ENCODE results near the gene TEX13C. TPM values are rescaled to one million over a fixed set of nuclear protein-coding genes. Genes with fewer than 3 reads are reported as not detected.

TEX13C gene
- total RNA-seq, 1 experiment from 2014 or later: not detected

DNA sequence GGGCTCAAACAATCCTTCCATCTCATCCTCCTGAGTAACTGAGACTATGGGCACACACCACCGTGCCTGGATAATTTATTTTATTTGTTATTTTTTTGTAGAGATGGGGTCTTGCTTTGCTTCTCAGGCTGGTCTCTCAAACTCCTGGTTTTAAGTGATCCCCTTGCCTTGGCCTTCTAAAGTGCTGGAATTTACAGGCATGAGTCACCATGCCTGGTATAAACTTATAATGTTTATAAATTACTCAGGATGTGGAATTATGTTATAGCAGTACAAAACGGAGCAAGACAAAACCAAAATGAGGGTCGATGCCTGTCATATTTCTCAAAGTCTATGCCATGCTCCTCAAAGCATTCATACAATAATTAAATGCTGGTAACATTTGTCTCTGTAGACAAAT lies 29.8 kb upstream of the TEX13C start:
- Histone ChIP-seq H3K4me3 (replicated peaks in 1 of 2; ENCODE audit: low read depth in 1 of 2, low read length in 2 of 2) (no peak overlapping the region), H3K9ac (ENCODE audit: low read length) (no peak overlapping the region), H3K36me3 (ENCODE audit: control insufficient read depth in 1 of 2, insufficient read depth in 2 of 2, low read length in 2 of 2) (no peaks in the 10 kb centered on the region), H3K27me3 (ENCODE audit: insufficient read depth, low read length) (no peaks in the 10 kb centered on the region), H3K9me3 (ENCODE audit: control insufficient read depth in 1 of 2, insufficient read depth in 1 of 2, low read depth in 1 of 2, low read length in 2 of 2) (no peaks in the 10 kb centered on the region), H3K9me2 (ENCODE audit: insufficient read depth) (no peaks in the 10 kb centered on the region), H3K4me2 (ENCODE audit: low read length) (no peak overlapping the region), H4K20me1 (ENCODE audit: insufficient read depth) (no peaks in the 10 kb centered on the region), H3K79me2 (ENCODE audit: insufficient read depth, low read length) (no peaks in the 10 kb centered on the region), H2AFZ (ENCODE audit: low read depth, low read length, poor library complexity, severe bottlenecking) (no peak overlapping the region), H3K4me1 (ENCODE audit: control insufficient read depth in 1 of 2, insufficient read depth in 2 of 2, low read length in 2 of 2) (no peaks in the 10 kb centered on the region), H3K27ac (ENCODE audit: low read depth, low read length) (no peak overlapping the region)
- ChIA-PET POLR2A (no interaction called here), CTCF (no interaction called here), RAD21 (ENCODE audit: low non-redundant PET in 1 of 2, low total read pairs in 2 of 2, uncharacterized antibody in 2 of 2, unreplicated experiment in 2 of 2) (no interaction called here)
- DNase-seq (ENCODE audit: low read depth, low spot score): no peak
- no peak for ATAC-seq
- intact Hi-C loops (cut with micrococcal nuclease): no loop called here
- no TSS peak for BruUV-seq (replicated peaks)
- TF ChIP-seq EZH2 (IDR thresholded peaks at IDR 0.05): no peak
- TF ChIP-seq RAD21 (IDR thresholded peaks at IDR 0.05; ENCODE audit: low read depth): no peak
- no peak for TF ChIP-seq ZNF274 (IDR thresholded peaks at IDR 0.05; ENCODE audit: low read depth, low read length)
- TF ChIP-seq ZFX (IDR thresholded peaks at IDR 0.05): no peak
- TF ChIP-seq ELF1 (IDR thresholded peaks at IDR 0.05; ENCODE audit: borderline replicate concordance, low read depth): no peak
- no peak for TF ChIP-seq SRF (IDR thresholded peaks at IDR 0.05; ENCODE audit: low read depth)
- TF ChIP-seq TCF7L2 (IDR thresholded peaks at IDR 0.05; ENCODE audit: borderline replicate concordance, extremely low read depth, insufficient read depth, insufficient read length): no peak

DNA sequence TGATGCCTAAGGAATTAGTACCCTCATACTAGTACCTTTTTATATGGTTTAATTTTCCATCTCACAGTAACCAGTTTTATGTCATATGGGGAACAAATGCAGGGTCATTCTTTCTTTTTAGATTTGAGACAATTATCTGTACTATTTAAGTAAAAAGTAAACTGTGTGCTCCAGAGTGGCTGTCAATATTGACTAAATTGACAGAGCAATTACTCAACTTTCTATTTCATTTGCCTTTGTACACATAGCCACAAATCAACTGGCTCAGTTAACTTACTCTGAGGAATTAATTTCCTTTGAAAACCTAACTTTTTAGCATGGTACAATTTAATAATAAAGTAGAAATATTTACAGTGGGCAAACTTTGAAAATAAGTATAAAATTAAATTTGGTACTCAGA lies 28.5 kb upstream of the TEX13C start:
- ChIA-PET CTCF (no interaction called here), POLR2A (no interaction called here), RAD21 (ENCODE audit: low non-redundant PET in 1 of 2, low total read pairs in 2 of 2, uncharacterized antibody in 2 of 2, unreplicated experiment in 2 of 2) (no interaction called here)
- no peaks in the 10 kb centered on the region for H3K36me3 ChIP-seq (ENCODE audit: control insufficient read depth in 1 of 2, insufficient read depth in 2 of 2, low read length in 2 of 2)
- H3K9me2 ChIP-seq (ENCODE audit: insufficient read depth): no peaks in the 10 kb centered on the region
- no TSS peak for BruUV-seq (replicated peaks)
- H3K4me1 ChIP-seq (ENCODE audit: control insufficient read depth in 1 of 2, insufficient read depth in 2 of 2, low read length in 2 of 2): no peaks in the 10 kb centered on the region
- no peaks in the 10 kb centered on the region for H3K27me3 ChIP-seq (ENCODE audit: insufficient read depth, low read length)
- H2AFZ ChIP-seq (ENCODE audit: low read depth, low read length, poor library complexity, severe bottlenecking): no peak overlapping the region
- H3K4me3 ChIP-seq (replicated peaks in 1 of 2; ENCODE audit: low read depth in 1 of 2, low read length in 2 of 2): no peak overlapping the region
- no peak overlapping the region for H3K9ac ChIP-seq (ENCODE audit: low read length)
- ATAC-seq (no peak), DNase-seq (ENCODE audit: low read depth, low spot score) (no peak)
- H3K79me2 ChIP-seq (ENCODE audit: insufficient read depth, low read length): no peaks in the 10 kb centered on the region
- H3K27ac ChIP-seq (ENCODE audit: low read depth, low read length): no peak overlapping the region
- H3K4me2 ChIP-seq (ENCODE audit: low read length): no peak overlapping the region
- no peak for TF ChIP-seq JUND (IDR thresholded peaks at IDR 0.05)
- TF ChIP-seq, protein P1, sequence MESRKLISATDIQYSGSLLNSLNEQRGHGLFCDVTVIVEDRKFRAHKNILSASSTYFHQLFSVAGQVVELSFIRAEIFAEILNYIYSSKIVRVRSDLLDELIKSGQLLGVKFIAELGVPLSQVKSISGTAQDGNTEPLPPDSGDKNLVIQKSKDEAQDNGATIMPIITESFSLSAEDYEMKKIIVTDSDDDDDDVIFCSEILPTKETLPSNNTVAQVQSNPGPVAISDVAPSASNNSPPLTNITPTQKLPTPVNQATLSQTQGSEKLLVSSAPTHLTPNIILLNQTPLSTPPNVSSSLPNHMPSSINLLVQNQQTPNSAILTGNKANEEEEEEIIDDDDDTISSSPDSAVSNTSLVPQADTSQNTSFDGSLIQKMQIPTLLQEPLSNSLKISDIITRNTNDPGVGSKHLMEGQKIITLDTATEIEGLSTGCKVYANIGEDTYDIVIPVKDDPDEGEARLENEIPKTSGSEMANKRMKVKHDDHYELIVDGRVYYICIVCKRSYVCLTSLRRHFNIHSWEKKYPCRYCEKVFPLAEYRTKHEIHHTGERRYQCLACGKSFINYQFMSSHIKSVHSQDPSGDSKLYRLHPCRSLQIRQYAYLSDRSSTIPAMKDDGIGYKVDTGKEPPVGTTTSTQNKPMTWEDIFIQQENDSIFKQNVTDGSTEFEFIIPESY (IDR thresholded peaks at IDR 0.05; ENCODE audit: extremely low read depth, insufficient replicate concordance, low read length): no peak
- no peak for TF ChIP-seq SRF (IDR thresholded peaks at IDR 0.05; ENCODE audit: low read depth)
- TF ChIP-seq SIN3A (IDR thresholded peaks at IDR 0.05; ENCODE audit: low read depth): no peak
- no peak for TF ChIP-seq EZH2 (IDR thresholded peaks at IDR 0.05)
- no peak for TF ChIP-seq EGR1 (IDR thresholded peaks at IDR 0.05; ENCODE audit: low read depth)
- TF ChIP-seq POLR2AphosphoS5 (IDR thresholded peaks at IDR 0.05; ENCODE audit: low read depth, low read length): no peak
- TF ChIP-seq POLR2A (IDR thresholded peaks at IDR 0.05; ENCODE audit: borderline replicate concordance, extremely low read depth, insufficient read depth, insufficient read length): no peak
- no peak for TF ChIP-seq CEBPB (IDR thresholded peaks at IDR 0.05; ENCODE audit: low read depth)
- TF ChIP-seq SP1 (IDR thresholded peaks at IDR 0.05; ENCODE audit: low read depth): no peak
- TF ChIP-seq, protein P2, sequence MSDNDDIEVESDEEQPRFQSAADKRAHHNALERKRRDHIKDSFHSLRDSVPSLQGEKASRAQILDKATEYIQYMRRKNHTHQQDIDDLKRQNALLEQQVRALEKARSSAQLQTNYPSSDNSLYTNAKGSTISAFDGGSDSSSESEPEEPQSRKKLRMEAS (IDR thresholded peaks at IDR 0.05): no peak
- TF ChIP-seq EZH2phosphoT487 (IDR thresholded peaks at IDR 0.05; ENCODE audit: borderline replicate concordance): no peak
- TF ChIP-seq CBX3 (IDR thresholded peaks at IDR 0.05; ENCODE audit: low read depth): no peak
- H4K20me1 ChIP-seq (ENCODE audit: insufficient read depth): no peaks in the 10 kb centered on the region
- intact Hi-C loops (cut with micrococcal nuclease): no loop called here
- H3K9me3 ChIP-seq (ENCODE audit: control insufficient read depth in 1 of 2, insufficient read depth in 1 of 2, low read depth in 1 of 2, low read length in 2 of 2): no peaks in the 10 kb centered on the region

Measured in HCT116 (cell line).